HEK293 (cell line): ENCODE measurements around the gene NRP1.

Experiments used
- CTCF ChIA-PET: fragments of 350-600 bp; formaldehyde crosslinking; extraction: SDS; loops from one replicate; lab custom pipeline; 2021; ENCODE audit warnings: antibody characterized with exemption; lab: Yijun Ruan, JAX
- POLR2A ChIA-PET: fragments of 300-600 bp; formaldehyde crosslinking; extraction: SDS; loops from one replicate; lab custom pipeline; 2020; ENCODE audit warnings: antibody characterized with exemption, inconsistent platforms; lab: Yijun Ruan, JAX
- H3K27ac ChIP-seq: fragments of 200-500 bp; sonication (Bioruptor generic); 2 replicates; pipeline ENCODE4 v1.5.1; 2014; ENCODE audit warnings: low read depth, low read length, control low read depth, inconsistent platforms; ENCODE audit errors: extremely low read depth
- H3K36me3 ChIP-seq, 2 experiments: fragments of 200-500 bp in 1 of 2; sonication (Bioruptor generic) in 1 of 2; 1 replicate in 1 of 2; 2 replicates in 1 of 2; pipeline ENCODE4 v1.5.1; 2014 to 2017; ENCODE audit warnings: inconsistent platforms in 2 of 2, low read length in 2 of 2; ENCODE audit not compliant: control insufficient read depth in 2 of 2, insufficient read depth in 1 of 2
- H3K4me1 ChIP-seq: fragments of 200-500 bp; sonication (Bioruptor generic); 2 replicates; pipeline ENCODE4 v1.5.1; 2014; ENCODE audit warnings: mild to moderate bottlenecking, low read length, inconsistent platforms; ENCODE audit not compliant: control insufficient read depth, insufficient read depth
- H3K4me3 ChIP-seq: 2 replicates; pipeline ENCODE4 v1.5.1; 2011; ENCODE audit warnings: low read depth, mild to moderate bottlenecking, control low read depth, low read length, moderate library complexity
- H3K9me3 ChIP-seq: fragments of 200-500 bp; sonication (Bioruptor generic); 2 replicates; pipeline ENCODE4 v1.5.1; 2014; ENCODE audit warnings: low read depth, low read length, inconsistent platforms; ENCODE audit not compliant: control insufficient read depth, insufficient read depth
- GFI1B ChIP-seq: fragments of 450-650 bp; formaldehyde crosslinking; IDR thresholded peaks from 2 replicates; pipeline ENCODE4 v1.5.1; 2016; ENCODE audit warnings: missing biosample characterization, missing genetic modification characterization
- IKZF3 ChIP-seq: fragments of 450-650 bp; IDR thresholded peaks from 2 replicates; pipeline ENCODE4 v1.5.0; 2018; ENCODE audit warnings: missing biosample characterization, mild to moderate bottlenecking, missing genetic modification characterization, moderate library complexity
- KLF1 ChIP-seq: fragments of 450-650 bp; formaldehyde crosslinking; IDR thresholded peaks from 2 replicates; pipeline ENCODE4 v1.5.1; 2016; ENCODE audit warnings: missing biosample characterization, missing genetic modification characterization
- KLF10 ChIP-seq: fragments of 450-650 bp; IDR thresholded peaks from 2 replicates; pipeline ENCODE4 v1.5.1; 2018; ENCODE audit warnings: missing biosample characterization, mild to moderate bottlenecking, missing genetic modification characterization
- OSR2 ChIP-seq: fragments of 450-650 bp; formaldehyde crosslinking; IDR thresholded peaks from 2 replicates; pipeline ENCODE4 v1.5.1; 2016; ENCODE audit warnings: missing biosample characterization, missing genetic modification characterization
- PRDM10 ChIP-seq: fragments of 450-650 bp; formaldehyde crosslinking; IDR thresholded peaks from 2 replicates; pipeline ENCODE4 v1.5.1; 2016; ENCODE audit warnings: missing biosample characterization, missing genetic modification characterization
- PRDM4 ChIP-seq: fragments of 450-650 bp; formaldehyde crosslinking; IDR thresholded peaks from 2 replicates; pipeline ENCODE4 v1.5.1; 2017; ENCODE audit warnings: missing biosample characterization, missing genetic modification characterization
- TCF7L2 ChIP-seq: IDR thresholded peaks from 2 replicates; pipeline ENCODE4 v1.6.1; 2011; ENCODE audit warnings: low read depth, mild to moderate bottlenecking, inconsistent platforms, low read length, moderate library complexity, borderline replicate concordance
- ZEB2 ChIP-seq: fragments of 450-650 bp; formaldehyde crosslinking; IDR thresholded peaks from 2 replicates; pipeline ENCODE4 v1.5.1; 2016; ENCODE audit warnings: missing biosample characterization, missing genetic modification characterization
- ZIC2 ChIP-seq: fragments of 450-650 bp; formaldehyde crosslinking; IDR thresholded peaks from 2 replicates; pipeline ENCODE4 v1.5.1; 2016; ENCODE audit warnings: missing biosample characterization, missing genetic modification characterization
- ZNF10 ChIP-seq: fragments of 450-650 bp; formaldehyde crosslinking; IDR thresholded peaks from 2 replicates; pipeline ENCODE4 v1.5.1; 2017; ENCODE audit warnings: missing biosample characterization, missing genetic modification characterization
- ZNF175 ChIP-seq: fragments of 450-650 bp; formaldehyde crosslinking; IDR thresholded peaks from 2 replicates; pipeline ENCODE4 v1.5.1; 2016; ENCODE audit warnings: missing biosample characterization, missing genetic modification characterization
- ZNF184 ChIP-seq: fragments of 450-650 bp; IDR thresholded peaks from 2 replicates; pipeline ENCODE4 v1.5.1; 2018; ENCODE audit warnings: missing biosample characterization, mild to moderate bottlenecking, missing genetic modification characterization
- ZNF280C ChIP-seq: fragments of 450-650 bp; formaldehyde crosslinking; IDR thresholded peaks from 2 replicates; pipeline ENCODE4 v1.5.1; 2016; ENCODE audit warnings: missing biosample characterization, missing genetic modification characterization
- ZNF292 ChIP-seq: fragments of 450-650 bp; formaldehyde crosslinking; IDR thresholded peaks from 2 replicates; pipeline ENCODE4 v1.5.1; 2016; ENCODE audit warnings: low read depth, missing biosample characterization, missing genetic modification characterization, borderline replicate concordance
- ZNF302 ChIP-seq: fragments of 450-650 bp; formaldehyde crosslinking; IDR thresholded peaks from 2 replicates; pipeline ENCODE4 v1.5.1; 2016; ENCODE audit warnings: missing biosample characterization, missing genetic modification characterization, low read depth
- ZNF362 ChIP-seq: fragments of 450-650 bp; formaldehyde crosslinking; IDR thresholded peaks from 2 replicates; pipeline ENCODE4 v1.5.1; 2016; ENCODE audit warnings: missing biosample characterization, missing genetic modification characterization
- ZNF366 ChIP-seq: fragments of 450-650 bp; formaldehyde crosslinking; conservative IDR thresholded peaks from 2 replicates; pipeline ENCODE4 v1.5.1; 2016; ENCODE audit warnings: missing biosample characterization, missing genetic modification characterization
- ZNF391 ChIP-seq: fragments of 450-650 bp; formaldehyde crosslinking; IDR thresholded peaks from 2 replicates; pipeline ENCODE4 v1.5.1; 2016; ENCODE audit warnings: low read depth, missing biosample characterization, missing genetic modification characterization, borderline replicate concordance
- ZNF404 ChIP-seq: fragments of 450-650 bp; formaldehyde crosslinking; IDR thresholded peaks from 2 replicates; pipeline ENCODE4 v1.5.1; 2017; ENCODE audit warnings: missing biosample characterization, missing genetic modification characterization
- ZNF561 ChIP-seq: fragments of 450-650 bp; IDR thresholded peaks from 2 replicates; pipeline ENCODE4 v1.5.1; 2018; ENCODE audit warnings: missing biosample characterization, missing genetic modification characterization, borderline replicate concordance
- ZNF639 ChIP-seq: fragments of 450-650 bp; formaldehyde crosslinking; IDR thresholded peaks from 2 replicates; pipeline ENCODE4 v1.5.1; 2016; ENCODE audit warnings: missing biosample characterization, missing genetic modification characterization
- ZNF704 ChIP-seq: fragments of 450-650 bp; formaldehyde crosslinking; IDR thresholded peaks from 2 replicates; pipeline ENCODE4 v1.5.1; 2016; ENCODE audit warnings: missing biosample characterization, missing genetic modification characterization
- ZNF707 ChIP-seq: fragments of 450-650 bp; formaldehyde crosslinking; IDR thresholded peaks from 2 replicates; pipeline ENCODE4 v1.5.1; 2016; ENCODE audit warnings: missing biosample characterization, missing genetic modification characterization
- ZNF76 ChIP-seq: fragments of 450-650 bp; formaldehyde crosslinking; IDR thresholded peaks from 2 replicates; pipeline ENCODE4; 2016; ENCODE audit warnings: low read depth, missing biosample characterization, missing genetic modification characterization, borderline replicate concordance
- ZNF837 ChIP-seq: fragments of 450-650 bp; formaldehyde crosslinking; IDR thresholded peaks from 2 replicates; pipeline ENCODE4 v1.5.1; 2016; ENCODE audit warnings: missing biosample characterization, missing genetic modification characterization
- ZSCAN30 ChIP-seq: fragments of 450-650 bp; IDR thresholded peaks from 2 replicates; pipeline ENCODE4 v1.5.1; 2018; ENCODE audit warnings: missing biosample characterization, mild to moderate bottlenecking, missing genetic modification characterization, moderate library complexity

NRP1 gene

GRCh38 chr10:33327751-33328150 is 6.7 kb downstream of the NRP1 start:
- Histone ChIP-seq H3K27ac (no peak overlapping the region), H3K4me3 (no peak overlapping the region), H3K36me3 (peaks cover 9 to 24% of the 10 kb centered on the region in 2 experiments; a peak in 2 of 3 replicates), H3K4me1 (peaks cover 35% of the 10 kb centered on the region), H3K9me3 (no peaks in the 10 kb centered on the region)
- CTCF ChIA-PET, result interaction anchor here (0.7 to 4.4 kb wide), 5 partner anchors 135 to 1381 kb away, joined by 3 to 24 read pairs (median 3); no protein-coding TSS in a partner anchor
- POLR2A ChIA-PET, result interaction anchor here (0.6 kb wide), 1 partner anchor 9 kb away, joined by 4 read pairs; no protein-coding TSS in a partner anchor
- TF ChIP-seq ZNF639 (no peak), ZNF76 (no peak), ZNF837 (tag by site-specific recombination) (no peak), KLF1 (tag by site-specific recombination) (no peak), ZNF366 (tag by site-specific recombination) (peak; percentile 38; the same call in 1 of the 2 replicates), ZNF175 (tag by site-specific recombination) (no peak), TCF7L2 (no peak), GFI1B (tag by site-specific recombination) (no peak), IKZF3 (tag by site-specific recombination) (peak; percentile 55; the same call in 1 of the 2 replicates), ZNF362 (tag by site-specific recombination) (no peak), ZNF280C (no peak), ZEB2 (tag by site-specific recombination) (peak; percentile 44; the same call in 1 of the 2 replicates), OSR2 (no peak), PRDM4 (0 out of 2 replicates have a peak, but pooled peaks have one; percentile 34), ZNF302 (tag by site-specific recombination) (no peak), ZNF184 (no peak), ZNF292 (tag by site-specific recombination) (no peak), ZIC2 (tag by site-specific recombination) (no peak), PRDM10 (tag by site-specific recombination) (no peak), ZNF391 (tag by site-specific recombination) (no peak), ZNF561 (no peak), KLF10 (tag by site-specific recombination) (no peak), ZSCAN30 (tag by site-specific recombination) (no peak), ZNF404 (tag by site-specific recombination) (no peak), ZNF707 (tag by site-specific recombination) (no peak), ZNF704 (tag by site-specific recombination) (no peak), ZNF10 (tag by site-specific recombination) (peak; percentile 27; the same call in 1 of the 2 replicates)
